Skeletal muscle satellite cell (primary cell): ENCODE results near the gene KRT85.

ENCODE experiments used
- H3K27me3 ChIP-seq: 2 replicates; pipeline ENCODE4 v1.7.0; 2013; ENCODE audit warnings: low read length; ENCODE audit not compliant: control insufficient read depth, insufficient read depth
- H3K36me3 ChIP-seq: 2 replicates; pipeline ENCODE4 v1.7.0; 2013; ENCODE audit warnings: mild to moderate bottlenecking, control low read depth, low read length; ENCODE audit not compliant: insufficient read depth
- H3K4me1 ChIP-seq: 2 replicates; pipeline ENCODE4 v1.7.0; 2013; ENCODE audit warnings: low read length; ENCODE audit not compliant: control insufficient read depth, insufficient read depth
- H3K4me2 ChIP-seq: 2 replicates; pipeline ENCODE4 v1.7.0; 2013; ENCODE audit warnings: mild to moderate bottlenecking, low read length
- H3K4me3 ChIP-seq: 2 replicates; pipeline ENCODE4 v1.7.0; 2013; ENCODE audit warnings: low read length
- H3K9ac ChIP-seq: 2 replicates; pipeline ENCODE4 v1.7.0; 2013; ENCODE audit warnings: mild to moderate bottlenecking, low read depth, low read length, moderate library complexity
- H3K9me3 ChIP-seq: replicated peaks from 2 replicates; pipeline ENCODE4 v1.7.0; 2013; ENCODE audit warnings: mild to moderate bottlenecking, control low read depth, low read length

KRT85 gene

GRCh38 chr12:52378091-52378490 lies 10.8 kb upstream of the KRT85 start:
- Histone ChIP-seq H3K4me2 (no peak overlapping the region), H3K9me3 (no peaks in the 10 kb centered on the region), H3K9ac (no peak overlapping the region), H3K4me3 (no peak overlapping the region), H3K4me1 (no peaks in the 10 kb centered on the region), H3K36me3 (no peaks in the 10 kb centered on the region), H3K27me3 (peaks cover 47% of the 10 kb centered on the region)

GRCh38 chr12:52377266-52377665 lies 10.0 kb upstream of the KRT85 start:
- Histone ChIP-seq H3K4me1 (no peaks in the 10 kb centered on the region), H3K36me3 (no peaks in the 10 kb centered on the region), H3K27me3 (peaks cover 42% of the 10 kb centered on the region), H3K4me3 (no peak overlapping the region), H3K9me3 (no peaks in the 10 kb centered on the region), H3K9ac (no peak overlapping the region), H3K4me2 (no peak overlapping the region)

DNA sequence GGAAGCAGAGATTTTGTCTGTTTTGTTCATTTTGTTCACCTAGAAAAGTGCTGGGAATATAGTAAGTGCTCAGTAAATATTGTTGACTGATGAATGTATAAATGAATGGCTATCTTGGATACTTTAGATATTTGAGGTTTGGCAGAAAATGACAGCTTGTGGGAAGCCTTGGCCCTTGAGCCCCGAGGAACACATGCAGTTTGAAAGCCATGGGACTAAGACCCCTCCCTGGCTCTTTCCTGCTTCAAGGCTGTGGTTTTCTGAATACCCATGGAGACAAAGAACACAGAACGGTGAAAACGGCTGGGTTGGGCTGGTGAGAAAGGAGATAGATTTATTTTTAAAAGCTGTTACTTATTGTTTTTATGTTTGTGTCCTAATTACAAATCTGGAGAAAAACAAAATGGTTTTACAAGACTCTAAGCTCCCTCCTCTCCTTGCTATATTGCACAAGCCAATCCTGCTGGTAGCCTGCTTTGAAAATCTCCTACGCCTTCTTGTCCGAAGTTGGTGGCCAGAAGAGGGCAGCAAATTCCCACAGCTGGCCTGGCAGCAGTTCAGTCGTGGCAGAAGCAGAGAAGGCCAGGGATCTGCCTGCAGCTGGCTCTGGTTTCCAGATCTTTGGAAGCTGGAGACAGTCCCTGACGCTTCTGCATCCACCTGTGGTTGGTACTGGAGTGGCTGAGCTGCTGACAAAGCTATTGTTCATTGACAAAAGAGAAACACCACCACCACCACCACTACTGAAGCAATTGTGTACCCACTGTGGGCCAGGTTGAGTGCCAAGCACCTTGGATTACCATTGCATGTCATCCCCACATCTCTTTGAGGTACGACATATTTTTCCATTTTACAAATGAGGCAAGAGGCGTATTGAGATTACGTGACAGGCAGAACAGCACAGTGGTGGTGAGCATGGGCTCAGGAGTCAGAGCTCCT lies 5.2 kb upstream of the KRT85 start:
- no peaks in the 10 kb centered on the region for H3K9me3 ChIP-seq
- no peak overlapping the region for H3K9ac ChIP-seq
- no peaks in the 10 kb centered on the region for H3K36me3 ChIP-seq
- no peak overlapping the region for H3K4me3 ChIP-seq
- peaks cover 9% of the 10 kb centered on the region for H3K4me1 ChIP-seq
- peaks cover 45% of the 10 kb centered on the region for H3K27me3 ChIP-seq
- H3K4me2 ChIP-seq = no peak overlapping the region

DNA sequence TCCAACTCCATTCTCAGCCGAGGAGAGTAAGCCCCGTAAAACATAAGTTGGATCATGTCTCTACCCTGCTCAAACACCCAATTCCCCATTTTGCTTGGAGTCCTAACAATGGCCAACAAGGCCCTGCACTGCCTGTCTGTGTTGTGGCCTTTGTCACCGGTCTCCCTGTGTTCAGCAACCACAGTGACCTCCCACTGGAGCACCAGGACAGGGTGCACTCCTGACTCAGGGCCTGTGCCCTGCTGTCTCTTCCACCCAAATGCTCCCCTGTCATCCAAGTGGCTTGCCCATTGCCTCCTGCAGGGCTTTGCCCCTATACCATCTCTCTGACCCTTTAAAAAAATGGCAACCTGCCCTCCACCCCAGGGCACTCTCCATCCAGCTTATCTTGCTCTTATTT lies 4.4 kb upstream of the KRT85 start:
- no peak overlapping the region for H3K4me3 ChIP-seq
- peaks cover 9% of the 10 kb centered on the region for H3K4me1 ChIP-seq
- peaks cover 46% of the 10 kb centered on the region for H3K27me3 ChIP-seq
- no peak overlapping the region for H3K4me2 ChIP-seq
- H3K9ac ChIP-seq = no peak overlapping the region
- H3K36me3 ChIP-seq = no peaks in the 10 kb centered on the region
- H3K9me3 ChIP-seq = no peaks in the 10 kb centered on the region

- peaks cover 50% of the 10 kb centered on the region for H3K27me3 ChIP-seq
Observed at GRCh38 chr12:52370926-52371608, 3.8 kb upstream of the KRT85 start.

GRCh38 chr12:52369809-52370208 lies 2.5 kb upstream of the KRT85 start:
- no peak overlapping the region for H3K4me3 ChIP-seq
- no peaks in the 10 kb centered on the region for H3K36me3 ChIP-seq
- peaks cover 56% of the 10 kb centered on the region for H3K27me3 ChIP-seq

More at GRCh38 chr12:52370926-52371608, 3.8 kb upstream of the KRT85 start:
- H3K9me3 ChIP-seq = no peaks in the 10 kb centered on the region
- no peak overlapping the region for H3K9ac ChIP-seq
- H3K4me2 ChIP-seq = peak overlapping the region; percentile 60
- no peaks in the 10 kb centered on the region for H3K36me3 ChIP-seq
- no peak overlapping the region for H3K4me3 ChIP-seq
- H3K4me1 ChIP-seq = peaks cover 9% of the 10 kb centered on the region

GRCh38 chr12:52369211-52369610 lies 1.9 kb upstream of the KRT85 start:
- peaks cover 58% of the 10 kb centered on the region for H3K27me3 ChIP-seq
- peaks cover 9% of the 10 kb centered on the region for H3K4me1 ChIP-seq
- H3K4me2 ChIP-seq = no peak overlapping the region
- H3K4me3 ChIP-seq = no peak overlapping the region
- no peaks in the 10 kb centered on the region for H3K9me3 ChIP-seq
- H3K9ac ChIP-seq = no peak overlapping the region
- no peaks in the 10 kb centered on the region for H3K36me3 ChIP-seq

More at GRCh38 chr12:52369809-52370208, 2.5 kb upstream of the KRT85 start:
- H3K4me1 ChIP-seq = peaks cover 9% of the 10 kb centered on the region
- no peak overlapping the region for H3K9ac ChIP-seq
- no peak overlapping the region for H3K4me2 ChIP-seq
- H3K9me3 ChIP-seq = no peaks in the 10 kb centered on the region

- Histone ChIP-seq H3K4me2 (no peak overlapping the region), H3K4me1 (peaks cover 9% of the 10 kb centered on the region), H3K9ac (no peak overlapping the region), H3K9me3 (no peaks in the 10 kb centered on the region), H3K27me3 (peaks cover 60% of the 10 kb centered on the region), H3K4me3 (no peak overlapping the region), H3K36me3 (no peaks in the 10 kb centered on the region)
Observed at GRCh38 chr12:52368508-52368907, 1.2 kb upstream of the KRT85 start.

- peaks cover 9% of the 10 kb centered on the region for H3K4me1 ChIP-seq
- H3K4me3 ChIP-seq = no peak overlapping the region
- H3K36me3 ChIP-seq = no peaks in the 10 kb centered on the region
- no peaks in the 10 kb centered on the region for H3K9me3 ChIP-seq
- peaks cover 64% of the 10 kb centered on the region for H3K27me3 ChIP-seq
- H3K4me2 ChIP-seq = no peak overlapping the region
- no peak overlapping the region for H3K9ac ChIP-seq
Observed at GRCh38 chr12:52367876-52368275, 595 bp upstream of the KRT85 start.

DNA sequence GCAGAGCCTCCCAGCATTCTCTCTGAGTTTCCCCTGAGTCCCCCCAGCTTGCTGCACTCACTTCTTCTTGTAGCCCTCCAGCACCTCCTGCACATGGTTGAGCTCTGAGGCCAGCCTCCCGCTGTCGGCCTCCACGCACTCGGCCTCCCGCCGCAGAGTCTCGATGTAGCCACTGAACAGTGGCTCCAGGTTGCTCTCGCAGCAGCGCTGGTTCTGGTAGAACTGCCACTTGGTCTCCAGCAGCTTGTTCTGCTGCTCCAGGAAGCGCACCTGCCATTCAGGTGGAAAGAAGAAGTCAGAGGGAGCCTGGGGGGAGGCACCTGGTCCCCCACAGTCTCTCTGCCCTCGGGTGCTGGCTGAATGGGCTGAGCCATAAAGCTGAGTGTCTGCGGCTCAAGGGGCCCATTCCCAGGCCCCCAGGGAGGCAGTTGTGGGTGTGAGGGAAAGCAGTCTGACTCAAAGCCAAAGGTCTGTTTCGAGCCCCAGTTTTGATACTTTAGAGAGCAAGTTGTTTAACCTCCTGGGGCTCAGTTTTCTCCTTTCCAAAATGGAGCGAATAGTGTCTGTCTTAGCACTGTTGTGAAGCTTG lies 2.3 kb downstream of the KRT85 start:
- Histone ChIP-seq H3K9me3 (no peaks in the 10 kb centered on the region), H3K4me3 (no peak overlapping the region), H3K36me3 (no peaks in the 10 kb centered on the region), H3K27me3 (peaks cover 60% of the 10 kb centered on the region), H3K4me2 (no peak overlapping the region), H3K4me1 (no peaks in the 10 kb centered on the region), H3K9ac (no peak overlapping the region)

DNA sequence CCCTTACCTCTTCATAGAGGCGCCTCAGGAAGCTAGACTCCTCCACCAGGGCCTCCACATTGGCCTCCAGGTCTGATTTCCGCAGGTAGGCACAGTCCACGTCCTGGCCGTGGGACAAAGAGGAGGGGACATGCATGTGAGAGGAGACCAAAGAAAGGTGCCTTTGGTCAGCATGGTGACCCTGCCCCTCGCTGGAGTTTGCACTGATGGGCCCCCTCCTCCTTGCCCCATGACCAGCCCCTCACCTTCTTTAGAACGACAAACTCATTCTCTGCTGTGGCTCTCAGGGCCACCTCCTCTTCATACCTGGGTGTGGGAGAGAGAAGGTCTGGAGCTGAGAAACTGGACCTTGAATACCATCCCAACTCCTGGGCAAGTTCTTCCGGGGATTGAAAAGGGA lies 3.2 kb downstream of the KRT85 start:
- Histone ChIP-seq H3K4me1 (no peaks in the 10 kb centered on the region), H3K27me3 (peaks cover 53% of the 10 kb centered on the region), H3K4me2 (no peak overlapping the region), H3K9ac (no peak overlapping the region), H3K4me3 (no peak overlapping the region), H3K9me3 (no peaks in the 10 kb centered on the region), H3K36me3 (no peaks in the 10 kb centered on the region)
